Gastrocnemius medialis (tissue), 4 donors: Measurements from ENCODE around the gene TTC21B.

ENCODE experiments used
- CTCF ChIP-seq, 5 experiments: fragments of 450-650 bp in 3 of 5; fragments of 200-600 bp in 2 of 5; sonication (generic) in 2 of 5; IDR thresholded peaks in 4 of 5; conservative IDR thresholded peaks in 1 of 5; 1 replicate in 4 of 5; 2 replicates in 1 of 5; pipeline ENCODE4 v1.5.1; 2016 to 2019; ENCODE audit warnings: antibody characterized with exemption in 5 of 5, mild to moderate bottlenecking in 3 of 5, moderate library complexity in 3 of 5
- POLR2A ChIP-seq, 2 donors: fragments of 450-650 bp; IDR thresholded peaks; one replicate each; pipeline ENCODE4 v1.6.1; 2017; ENCODE audit warnings: antibody characterized with exemption in 2 of 2, mild to moderate bottlenecking in 2 of 2, moderate library complexity in 2 of 2

- TF ChIP-seq CTCF (IDR thresholded peaks at IDR 0.05 in 4 of 5, conservative IDR thresholded peaks at IDR 0.05 in 1 of 5) (no peak), POLR2A (IDR thresholded peaks at IDR 0.05) (no peak)
These were observed 47.7 kb downstream of the TTC21B start for GRCh38 chr2:165905854-165906253.
